ENCODE measurements around the gene DYRK1A. TPM values are rescaled to one million over a fixed set of nuclear protein-coding genes. Genes with fewer than 3 reads are reported as not detected.
A peak's percentile ranks its signal among the peaks of the same experiment; 100 is the strongest.

Gene DYRK1A
- total RNA-seq, 8 experiments from 2014 or later: 37.3 to 65.7 (median 53.6) TPM

- Histone ChIP-seq H3K27ac (no peak overlapping the region), H3K4me1 (replicated peaks in 1 of 2) (no peaks in the 10 kb centered on the region), H3K4me3 (no peak overlapping the region)
- 17 to 100% (median 95%) methylated on average over 1 to 4 of the region's 4 CpGs; no CpG with 5 or more reads in 2 of the 10 experiments for WGBS, 10 experiments
- ATAC-seq (replicated peaks in 6 of 8): no peak
- in situ Hi-C loops (cut with MboI; ENCODE audit: low pct_unique_long_range_greater_than_20kb in 2 of 9, low sequenced_read_pairs in 9 of 9, unreplicated experiment in 9 of 9): no loop called here
These were observed 161.1 kb downstream of the DYRK1A start for GRCh38 chr21:37527716-37528115.

- no peak overlapping the region for H3K27ac ChIP-seq
- ATAC-seq (replicated peaks in 6 of 8): no peak
- WGBS, 10 experiments: 67 to 100% (median 85%) methylated on average over 1 to 10 of the region's 12 CpGs
These were observed 161.8 kb downstream of the DYRK1A start for GRCh38 chr21:37528150-37528937.

GRCh38 chr21:37529649-37530048, 163.1 kb downstream of the DYRK1A start:
- Histone ChIP-seq H3K27ac (no peak overlapping the region), H3K4me1 (replicated peaks in 1 of 2) (no peaks in the 10 kb centered on the region), H3K4me3 (no peak overlapping the region)
- 60 to 100% (median 85%) methylated on average over 1 to 2 of the region's 6 CpGs; no CpG with 5 or more reads in 3 of the 10 experiments for WGBS, 10 experiments
- in situ Hi-C loops (cut with MboI; ENCODE audit: low pct_unique_long_range_greater_than_20kb in 2 of 9, low sequenced_read_pairs in 9 of 9, unreplicated experiment in 9 of 9): no loop called here
- no peak for ATAC-seq (replicated peaks in 6 of 8)

More at GRCh38 chr21:37528150-37528937, 161.8 kb downstream of the DYRK1A start:
- Histone ChIP-seq H3K4me3 (no peak overlapping the region), H3K4me1 (replicated peaks in 1 of 2) (no peaks in the 10 kb centered on the region)
- in situ Hi-C loops (cut with MboI; ENCODE audit: low pct_unique_long_range_greater_than_20kb in 2 of 9, low sequenced_read_pairs in 9 of 9, unreplicated experiment in 9 of 9): no loop called here

- no peak for ATAC-seq (replicated peaks in 6 of 8)
- Histone ChIP-seq H3K4me1 (replicated peaks in 1 of 2) (no peaks in the 10 kb centered on the region), H3K27ac (no peak overlapping the region), H3K4me3 (no peak overlapping the region)
- 43 to 95% (median 62%) methylated on average over 1 to 8 of the region's 13 CpGs; no CpG with 5 or more reads in 3 of the 10 experiments for WGBS, 10 experiments
- in situ Hi-C loops (cut with MboI; ENCODE audit: low pct_unique_long_range_greater_than_20kb in 2 of 9, low sequenced_read_pairs in 9 of 9, unreplicated experiment in 9 of 9): no loop called here
These were observed 164.4 kb downstream of the DYRK1A start for GRCh38 chr21:37530901-37531351.

GRCh38 chr21:37531431-37531932, 164.9 kb downstream of the DYRK1A start:
- Histone ChIP-seq H3K27ac (no peak overlapping the region), H3K4me3 (no peak overlapping the region), H3K4me1 (replicated peaks in 1 of 2) (no peaks in the 10 kb centered on the region)
- peak in 3 of 8 experiments; percentile 18 to 49 (median 42) for ATAC-seq (replicated peaks in 6 of 8)
- in situ Hi-C loops (cut with MboI; ENCODE audit: low pct_unique_long_range_greater_than_20kb in 2 of 9, low sequenced_read_pairs in 9 of 9, unreplicated experiment in 9 of 9): no loop called here
- WGBS, 10 experiments: 0 to 100% (median 80%) methylated on average over 1 to 2 of the region's 13 CpGs; no CpG with 5 or more reads in 5 of the 10 experiments

- in situ Hi-C loops (cut with MboI; ENCODE audit: low pct_unique_long_range_greater_than_20kb in 2 of 9, low sequenced_read_pairs in 9 of 9, unreplicated experiment in 9 of 9): no loop called here
- ATAC-seq (replicated peaks in 6 of 8): peak; percentile 55 to 94 (median 68)
- 20 to 100% (median 79%) methylated on average over 1 to 6 of the region's 20 CpGs for WGBS, 10 experiments
- no peak overlapping the region for H3K4me3 ChIP-seq
- H3K27ac ChIP-seq: no peak overlapping the region
- H3K4me1 ChIP-seq (replicated peaks in 1 of 2): no peaks in the 10 kb centered on the region
These were observed 166.6 kb downstream of the DYRK1A start for GRCh38 chr21:37532868-37533780.

GRCh38 chr21:37534431-37534830, 167.9 kb downstream of the DYRK1A start:
- Histone ChIP-seq H3K4me1 (replicated peaks in 1 of 2) (no peaks in the 10 kb centered on the region), H3K27ac (no peak overlapping the region), H3K4me3 (no peak overlapping the region)
- WGBS, 10 experiments: 0 to 100% (median 76%) methylated on average over 1 to 3 of the region's 3 CpGs; no CpG with 5 or more reads in 2 of the 10 experiments
- in situ Hi-C loops (cut with MboI; ENCODE audit: low pct_unique_long_range_greater_than_20kb in 2 of 9, low sequenced_read_pairs in 9 of 9, unreplicated experiment in 9 of 9): no loop called here
- no peak for ATAC-seq (replicated peaks in 6 of 8)

- Histone ChIP-seq H3K27ac (no peak overlapping the region), H3K4me3 (no peak overlapping the region), H3K4me1 (replicated peaks in 1 of 2) (no peaks in the 10 kb centered on the region)
- ATAC-seq (replicated peaks in 6 of 8): no peak
- 67 to 100% (median 83%) methylated on average over 1 to 3 of the region's 3 CpGs; no CpG with 5 or more reads in 3 of the 10 experiments for WGBS, 10 experiments
- in situ Hi-C loops (cut with MboI; ENCODE audit: low pct_unique_long_range_greater_than_20kb in 2 of 9, low sequenced_read_pairs in 9 of 9, unreplicated experiment in 9 of 9): no loop called here
These were observed 168.6 kb downstream of the DYRK1A start for GRCh38 chr21:37535130-37535529.

- Histone ChIP-seq H3K27ac (no peak overlapping the region), H3K4me1 (replicated peaks in 1 of 2) (no peaks in the 10 kb centered on the region), H3K4me3 (no peak overlapping the region)
- no peak for ATAC-seq (replicated peaks in 6 of 8)
- 20 to 100% (median 83%) methylated on average over 2 to 6 of the region's 7 CpGs; no CpG with 5 or more reads in 4 of the 10 experiments for WGBS, 10 experiments
- in situ Hi-C loops (cut with MboI; ENCODE audit: low pct_unique_long_range_greater_than_20kb in 2 of 9, low sequenced_read_pairs in 9 of 9, unreplicated experiment in 9 of 9): no loop called here
These were observed 169.1 kb downstream of the DYRK1A start for GRCh38 chr21:37535672-37536071.

GRCh38 chr21:37536616-37537278, 170.2 kb downstream of the DYRK1A start:
- no peaks in the 10 kb centered on the region for H3K4me1 ChIP-seq (replicated peaks in 1 of 2)
- H3K27ac ChIP-seq: no peak overlapping the region
- 32 to 81% (median 67%) methylated on average over 1 to 8 of the region's 8 CpGs for WGBS, 10 experiments
- ATAC-seq (replicated peaks in 6 of 8): no peak
- H3K4me3 ChIP-seq: no peak overlapping the region
- in situ Hi-C loops (cut with MboI; ENCODE audit: low pct_unique_long_range_greater_than_20kb in 2 of 9, low sequenced_read_pairs in 9 of 9, unreplicated experiment in 9 of 9): no loop called here

- no peak overlapping the region for H3K27ac ChIP-seq
- no peak overlapping the region for H3K4me3 ChIP-seq
- in situ Hi-C loops (cut with MboI; ENCODE audit: low pct_unique_long_range_greater_than_20kb in 2 of 9, low sequenced_read_pairs in 9 of 9, unreplicated experiment in 9 of 9): no loop called here
- no peak for ATAC-seq (replicated peaks in 6 of 8)
- 40 to 100% (median 83%) methylated on average over 1 to 3 of the region's 4 CpGs; no CpG with 5 or more reads in 2 of the 10 experiments for WGBS, 10 experiments
- H3K4me1 ChIP-seq (replicated peaks in 1 of 2): no peaks in the 10 kb centered on the region
These were observed 170.9 kb downstream of the DYRK1A start for GRCh38 chr21:37537391-37537996.

GRCh38 chr21:37538971-37539590, 172.5 kb downstream of the DYRK1A start:
- in situ Hi-C loops (cut with MboI; ENCODE audit: low pct_unique_long_range_greater_than_20kb in 2 of 9, low sequenced_read_pairs in 9 of 9, unreplicated experiment in 9 of 9): no loop called here
- Histone ChIP-seq H3K4me1 (replicated peaks in 1 of 2) (no peaks in the 10 kb centered on the region), H3K27ac (no peak overlapping the region), H3K4me3 (no peak overlapping the region)
- ATAC-seq (replicated peaks in 6 of 8): no peak
- 35 to 94% (median 79%) methylated on average over 2 to 5 of the region's 5 CpGs for WGBS, 10 experiments

Data from motor neuron (in vitro differentiated cells).